ENCODE results near the gene CDH22.

GRCh38 chr20:46132705-46133120, 175.6 kb downstream of the CDH22 start:
- TF ChIP-seq TAF1 (IDR thresholded peaks at IDR 0.05; ENCODE audit: borderline replicate concordance, insufficient read depth, low read length) (no peak), POLR2AphosphoS5 (IDR thresholded peaks at IDR 0.05; ENCODE audit: low read depth, low read length) (no peak), REST (IDR thresholded peaks at IDR 0.05; ENCODE audit: insufficient read depth in 1 of 2, low read depth in 2 of 2, low read length in 2 of 2) (0 out of 4 replicates have a peak, but pooled peaks of 1 of the 2 experiments have one; percentile 8)
